KMS-11 (cell line): ENCODE results near the gene CCR3.

Source experiments
- H2AFZ ChIP-seq: fragments of 200-600 bp; sonication (generic); 2 replicates; pipeline ENCODE4 v1.6.1; 2016; ENCODE audit warnings: antibody characterized with exemption, mixed run types, low read depth
- H3K27ac ChIP-seq: fragments of 200-600 bp; sonication (generic); 2 replicates; pipeline ENCODE4 v1.6.1; 2016; ENCODE audit warnings: mild to moderate bottlenecking, mixed run types
- H3K27me3 ChIP-seq: fragments of 200-600 bp; sonication (generic); 2 replicates; pipeline ENCODE4 v1.6.1; 2017; ENCODE audit warnings: mild to moderate bottlenecking, low read depth, mixed run types, moderate library complexity; ENCODE audit not compliant: insufficient read depth
- H3K36me3 ChIP-seq: fragments of 200-600 bp; sonication (generic); 2 replicates; pipeline ENCODE4 v1.6.1; 2017; ENCODE audit warnings: mild to moderate bottlenecking, mixed run types; ENCODE audit not compliant: insufficient read depth
- H3K4me1 ChIP-seq: fragments of 200-600 bp; sonication (generic); 2 replicates; pipeline ENCODE4 v1.6.1; 2016; ENCODE audit warnings: mild to moderate bottlenecking, low read depth, mixed run types; ENCODE audit not compliant: poor library complexity, severe bottlenecking
- H3K4me2 ChIP-seq: fragments of 200-600 bp; sonication (generic); 2 replicates; pipeline ENCODE4 v1.7.0; 2016; ENCODE audit warnings: mild to moderate bottlenecking, mixed run types
- H3K4me3 ChIP-seq: fragments of 200-600 bp; sonication (generic); IDR thresholded peaks from 2 replicates; pipeline ENCODE4 v1.6.1; 2017; ENCODE audit warnings: low read depth, low read length, mixed read lengths; ENCODE audit not compliant: insufficient read depth
- H3K79me2 ChIP-seq: fragments of 200-600 bp; sonication (generic); 2 replicates; pipeline ENCODE4 v1.6.1; 2016; ENCODE audit warnings: low read depth, mixed run types; ENCODE audit not compliant: insufficient read depth
- H3K9ac ChIP-seq: fragments of 200-600 bp; sonication (generic); 2 replicates; pipeline ENCODE4 v1.6.1; 2016; ENCODE audit warnings: mild to moderate bottlenecking, mixed run types
- H4K20me1 ChIP-seq: fragments of 200-600 bp; sonication (generic); 2 replicates; pipeline ENCODE4 v1.6.1; 2016; ENCODE audit warnings: mild to moderate bottlenecking, mixed run types; ENCODE audit not compliant: insufficient read depth
- TF ChIP-seq, protein P1 (sequence below): fragments of 200-600 bp; sonication (generic); conservative IDR thresholded peaks from 2 replicates; pipeline ENCODE4 v1.6.1; 2017; ENCODE audit warnings: low read depth, mild to moderate bottlenecking, antibody characterized with exemption, low read length, moderate library complexity, mixed read lengths

Gene CCR3

DNA sequence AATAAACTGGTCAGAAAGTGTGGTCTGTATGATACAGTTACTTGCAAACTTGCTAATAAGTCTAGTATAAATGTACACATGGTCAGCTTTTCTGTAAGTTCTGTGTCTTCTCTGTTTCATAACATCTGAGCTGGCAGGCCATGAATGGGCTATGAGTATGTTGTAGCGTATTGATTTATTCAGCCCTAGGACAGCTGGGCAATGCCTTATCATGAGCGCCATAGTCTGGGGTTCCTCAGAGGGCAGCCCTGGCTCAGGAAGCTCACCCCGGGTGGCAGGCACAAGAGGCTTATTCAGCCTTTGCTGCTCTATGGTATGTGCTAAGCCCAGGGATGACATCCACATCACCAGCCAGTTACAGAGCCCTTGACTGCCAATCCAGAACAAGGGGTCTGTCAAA is 61.0 kb downstream of the CCR3 start:
- no peaks in the 10 kb centered on the region for H3K27me3 ChIP-seq

DNA sequence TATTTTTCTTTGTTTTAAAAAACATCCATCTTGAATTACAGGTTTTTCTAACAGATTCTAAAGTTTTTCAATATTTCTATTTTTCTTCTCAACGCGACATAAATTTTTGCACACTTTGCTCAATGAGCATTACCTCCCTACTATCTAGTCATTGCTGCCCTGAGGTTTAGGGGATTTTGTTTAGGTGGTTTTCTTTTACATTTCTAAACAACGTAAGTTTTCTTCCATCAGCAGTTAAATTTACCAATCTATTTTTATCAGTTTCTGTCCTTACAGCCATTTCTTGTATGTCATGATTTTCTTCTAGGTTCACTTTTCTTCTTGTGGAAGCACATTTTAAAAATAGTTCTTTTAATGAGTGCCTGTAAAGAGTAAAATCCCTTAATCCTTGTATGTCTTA is 62.5 kb downstream of the CCR3 start:
- H3K27ac ChIP-seq: peak overlapping the region; percentile 65
- H2AFZ ChIP-seq: no peak overlapping the region
- TF ChIP-seq, protein P1, sequence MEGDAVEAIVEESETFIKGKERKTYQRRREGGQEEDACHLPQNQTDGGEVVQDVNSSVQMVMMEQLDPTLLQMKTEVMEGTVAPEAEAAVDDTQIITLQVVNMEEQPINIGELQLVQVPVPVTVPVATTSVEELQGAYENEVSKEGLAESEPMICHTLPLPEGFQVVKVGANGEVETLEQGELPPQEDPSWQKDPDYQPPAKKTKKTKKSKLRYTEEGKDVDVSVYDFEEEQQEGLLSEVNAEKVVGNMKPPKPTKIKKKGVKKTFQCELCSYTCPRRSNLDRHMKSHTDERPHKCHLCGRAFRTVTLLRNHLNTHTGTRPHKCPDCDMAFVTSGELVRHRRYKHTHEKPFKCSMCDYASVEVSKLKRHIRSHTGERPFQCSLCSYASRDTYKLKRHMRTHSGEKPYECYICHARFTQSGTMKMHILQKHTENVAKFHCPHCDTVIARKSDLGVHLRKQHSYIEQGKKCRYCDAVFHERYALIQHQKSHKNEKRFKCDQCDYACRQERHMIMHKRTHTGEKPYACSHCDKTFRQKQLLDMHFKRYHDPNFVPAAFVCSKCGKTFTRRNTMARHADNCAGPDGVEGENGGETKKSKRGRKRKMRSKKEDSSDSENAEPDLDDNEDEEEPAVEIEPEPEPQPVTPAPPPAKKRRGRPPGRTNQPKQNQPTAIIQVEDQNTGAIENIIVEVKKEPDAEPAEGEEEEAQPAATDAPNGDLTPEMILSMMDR: no peak
- peak overlapping the region; percentile 76 for H3K4me2 ChIP-seq
- H3K4me1 ChIP-seq: peaks cover 65% of the 10 kb centered on the region
- no peaks in the 10 kb centered on the region for H3K79me2 ChIP-seq
- H4K20me1 ChIP-seq: no peaks in the 10 kb centered on the region
- H3K9ac ChIP-seq: peak overlapping the region; percentile 16; the same call in 1 of the 2 replicates
- H3K36me3 ChIP-seq: no peaks in the 10 kb centered on the region
- peak overlapping the region; percentile 31 for H3K4me3 ChIP-seq
- H3K27me3 ChIP-seq: no peaks in the 10 kb centered on the region

More for the DNA sequence above, 61.0 kb downstream of the CCR3 start:
- Histone ChIP-seq H3K36me3 (no peaks in the 10 kb centered on the region), H3K79me2 (no peaks in the 10 kb centered on the region), H4K20me1 (no peaks in the 10 kb centered on the region), H3K9ac (no peak overlapping the region), H3K4me1 (peaks cover 80% of the 10 kb centered on the region), H3K4me3 (no peak overlapping the region), H2AFZ (no peak overlapping the region), H3K4me2 (peak overlapping the region; percentile 10; the same call in 1 of the 2 replicates), H3K27ac (no peak overlapping the region)
- TF ChIP-seq, protein P1: no peak

DNA sequence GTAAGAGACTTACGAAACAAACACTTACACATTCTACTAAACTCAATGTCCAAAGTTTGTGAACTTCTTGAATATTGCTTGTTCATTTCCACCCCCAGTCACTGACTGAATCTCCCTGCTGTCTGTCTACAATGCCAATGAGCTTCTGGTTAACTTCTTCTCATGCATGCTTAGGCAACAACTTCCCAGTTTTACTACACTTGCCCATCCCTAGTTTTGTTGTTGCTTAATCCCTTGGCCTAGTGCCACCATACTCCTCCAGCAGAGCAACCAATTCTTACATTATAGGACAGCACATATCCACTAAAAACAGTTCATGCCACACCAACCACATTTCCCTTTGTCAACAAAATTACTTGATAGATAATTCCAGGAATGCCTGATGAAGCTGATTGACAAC is 70.7 kb downstream of the CCR3 start:
- Histone ChIP-seq H3K36me3 (no peaks in the 10 kb centered on the region), H3K27ac (no peak overlapping the region), H3K79me2 (no peaks in the 10 kb centered on the region), H3K9ac (no peak overlapping the region), H3K4me1 (peaks cover 19% of the 10 kb centered on the region), H3K27me3 (no peaks in the 10 kb centered on the region), H2AFZ (no peak overlapping the region), H3K4me3 (no peak overlapping the region), H3K4me2 (no peak overlapping the region), H4K20me1 (no peaks in the 10 kb centered on the region)
- TF ChIP-seq, protein P1: no peak

DNA sequence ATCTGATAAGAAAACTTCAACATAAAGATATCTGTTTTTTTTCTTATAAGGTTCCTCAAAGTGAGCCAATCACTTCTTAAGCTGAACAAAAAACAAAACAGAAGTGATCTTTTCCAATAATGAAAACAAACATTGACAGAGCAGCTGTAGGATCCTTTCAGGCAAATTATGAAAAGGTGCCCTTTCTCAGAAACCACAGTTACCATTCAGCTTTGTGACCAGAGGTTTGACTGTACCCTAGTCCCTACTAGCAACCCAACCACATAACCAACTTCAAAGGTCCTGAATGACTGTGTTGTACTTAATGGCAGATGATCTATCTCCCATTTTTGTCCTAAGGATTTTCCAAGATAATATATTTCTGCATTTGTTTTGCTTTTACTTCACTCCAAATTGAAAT is 72.3 kb downstream of the CCR3 start:
- Histone ChIP-seq H3K4me2 (peak overlapping the region; percentile 64), H3K27me3 (no peaks in the 10 kb centered on the region), H2AFZ (no peak overlapping the region), H3K27ac (peak overlapping the region; percentile 43; the same call in 1 of the 2 replicates), H3K4me1 (peaks cover 19% of the 10 kb centered on the region), H4K20me1 (no peaks in the 10 kb centered on the region), H3K36me3 (no peaks in the 10 kb centered on the region), H3K4me3 (no peak overlapping the region), H3K9ac (no peak overlapping the region), H3K79me2 (no peaks in the 10 kb centered on the region)
- TF ChIP-seq, protein P1: no peak

DNA sequence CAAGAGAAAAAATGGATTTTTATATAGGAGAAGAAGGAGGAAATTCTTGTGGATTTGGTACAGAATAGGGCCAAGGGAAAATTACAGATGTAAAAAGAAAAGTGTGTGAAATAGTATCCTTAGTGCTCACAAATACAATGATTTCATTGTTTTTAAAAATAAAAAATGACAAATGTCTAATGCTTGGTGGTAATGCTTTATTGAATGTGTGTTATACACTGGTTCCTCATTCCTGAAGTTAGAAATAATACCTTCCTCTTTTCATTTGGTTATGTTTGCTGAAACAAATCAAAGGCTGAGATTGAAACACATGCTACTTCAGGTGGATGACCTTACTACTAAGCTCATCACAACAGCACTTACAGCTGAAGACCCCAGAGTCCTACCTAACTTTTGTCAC is 73.9 kb downstream of the CCR3 start:
- Histone ChIP-seq H3K4me1 (peaks cover 21% of the 10 kb centered on the region), H2AFZ (no peak overlapping the region), H3K4me3 (no peak overlapping the region), H3K79me2 (no peaks in the 10 kb centered on the region), H3K27me3 (no peaks in the 10 kb centered on the region), H3K36me3 (no peaks in the 10 kb centered on the region), H3K9ac (no peak overlapping the region), H3K4me2 (no peak overlapping the region), H3K27ac (no peak overlapping the region), H4K20me1 (no peaks in the 10 kb centered on the region)
- TF ChIP-seq, protein P1: no peak
